ENCODE results near the gene PPP1R9B. TPM values are rescaled to one million over a fixed set of nuclear protein-coding genes. Genes with fewer than 3 reads are reported as not detected.

PPP1R9B gene
- polyA plus RNA-seq, 1 donor (not counting 4 experiments of a cell fraction or from before 2014, with no cell fraction given) = 16.1 TPM

- H3K27me3 ChIP-seq (ENCODE audit: control insufficient read depth, extremely low read depth, insufficient read depth, low read length) = peaks cover 3% of the 10 kb centered on the region
- no peaks in the 10 kb centered on the region for H3K9me3 ChIP-seq (ENCODE audit: control insufficient read depth, low read depth, low read length)
- H3K4me2 ChIP-seq (ENCODE audit: control insufficient read depth, extremely low read depth, insufficient read depth, low read depth, low read length) = no peak overlapping the region
- peaks cover 3% of the 10 kb centered on the region for H3K4me1 ChIP-seq (ENCODE audit: control insufficient read depth, extremely low read depth, insufficient read depth, low read length)
- dilution Hi-C loops (cut with MboI; ENCODE audit: extremely low pct_ligation_motif_present, low sequenced_read_pairs) = no loop called here
- DNase-seq (ENCODE audit: low read depth, low spot score) (no peak), FAIRE-seq (no peak)
- no peak overlapping the region for H3K4me3 ChIP-seq (ENCODE audit: control insufficient read depth in 2 of 3, extremely low read depth in 1 of 3, insufficient read depth in 2 of 3, low read depth in 1 of 3, low read length in 3 of 3)
- no peak overlapping the region for H3K27ac ChIP-seq (ENCODE audit: control insufficient read depth, insufficient read depth, low read length)
- no peak overlapping the region for H2AFZ ChIP-seq (ENCODE audit: control insufficient read depth, low read length)
- TF ChIP-seq CTCF (optimal IDR thresholded peaks at IDR 0.05 in 1 of 3, IDR thresholded peaks at IDR 0.05 in 1 of 3, conservative IDR thresholded peaks at IDR 0.05 in 1 of 3; ENCODE audit: extremely low read depth in 1 of 3, insufficient read depth in 2 of 3, low read length in 3 of 3) (no peak), EZH2 (IDR thresholded peaks at IDR 0.05; ENCODE audit: low read length) (no peak)
- H3K36me3 ChIP-seq (ENCODE audit: control insufficient read depth in 2 of 2, extremely low read depth in 1 of 2, insufficient read depth in 2 of 2, low read length in 2 of 2) = no peaks in the 10 kb centered on the region
- H3K9me1 ChIP-seq (ENCODE audit: control insufficient read depth, extremely low read depth, insufficient read depth, low read length) = no peaks in the 10 kb centered on the region
- no peaks in the 10 kb centered on the region for H4K20me1 ChIP-seq (ENCODE audit: control insufficient read depth, extremely low read depth, insufficient read depth, low read length)
- H3K9ac ChIP-seq (ENCODE audit: control insufficient read depth, extremely low read depth, insufficient read depth, low read length) = no peak overlapping the region
- no peaks in the 10 kb centered on the region for H3K79me2 ChIP-seq (ENCODE audit: control insufficient read depth, insufficient read depth, low read length)
These were observed 16.2 kb upstream of the PPP1R9B start for GRCh38 chr17:50166518-50167181.

DNA sequence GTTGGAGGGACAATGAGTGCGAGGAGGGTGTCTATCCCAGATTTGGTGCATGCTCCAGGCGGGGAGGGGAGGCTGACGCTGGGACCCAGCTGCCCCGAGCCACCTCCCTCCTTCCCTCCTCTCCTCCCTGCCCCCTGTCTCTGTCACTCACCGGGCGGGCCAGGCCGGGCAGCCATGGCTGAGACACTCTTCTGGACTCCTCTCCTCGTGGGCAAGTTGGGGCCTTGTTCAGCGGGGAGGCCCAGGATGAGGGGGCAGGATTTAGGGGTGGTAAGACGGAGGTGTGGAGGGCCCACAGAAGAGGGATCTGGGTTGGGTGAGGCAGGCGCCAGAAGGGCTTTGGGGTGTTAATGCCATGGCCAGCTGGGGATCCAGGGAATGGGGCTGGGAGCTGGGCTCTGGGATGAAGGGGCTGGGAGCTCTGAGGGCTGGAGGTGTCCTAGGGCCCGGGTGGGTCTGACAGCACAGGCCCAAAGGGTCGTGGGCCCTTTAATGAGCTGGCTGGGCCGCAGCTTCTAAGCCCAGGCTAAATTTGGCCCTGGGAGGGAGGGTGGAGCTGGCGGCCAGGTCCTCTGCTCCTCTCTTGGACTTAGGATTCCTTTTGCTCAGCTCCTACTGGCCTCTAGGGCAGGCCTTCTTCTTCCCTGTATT is 15.5 kb upstream of the PPP1R9B start, which contains the start of gene SGCA:
TSS of gene SGCA (plus strand) at position 139 of the 651 bp plus-strand sequence. CDS start at position 175, 36 bp downstream.
- TF ChIP-seq EZH2 (IDR thresholded peaks at IDR 0.05; ENCODE audit: low read length) = no peak
- TF ChIP-seq CTCF (optimal IDR thresholded peaks at IDR 0.05 in 1 of 3, IDR thresholded peaks at IDR 0.05 in 1 of 3, conservative IDR thresholded peaks at IDR 0.05 in 1 of 3; ENCODE audit: extremely low read depth in 1 of 3, insufficient read depth in 2 of 3, low read length in 3 of 3) = no peak
- Histone ChIP-seq H3K79me2 (ENCODE audit: control insufficient read depth, insufficient read depth, low read length) (no peaks in the 10 kb centered on the region), H3K27me3 (ENCODE audit: control insufficient read depth, extremely low read depth, insufficient read depth, low read length) (peaks cover 3% of the 10 kb centered on the region), H3K9ac (ENCODE audit: control insufficient read depth, extremely low read depth, insufficient read depth, low read length) (no peak within 1 kb of the TSS), H3K9me3 (ENCODE audit: control insufficient read depth, low read depth, low read length) (no peaks in the 10 kb centered on the region), H2AFZ (ENCODE audit: control insufficient read depth, low read length) (no peak within 1 kb of the TSS), H3K4me2 (ENCODE audit: control insufficient read depth, extremely low read depth, insufficient read depth, low read depth, low read length) (no peak within 1 kb of the TSS), H3K27ac (ENCODE audit: control insufficient read depth, insufficient read depth, low read length) (no peak within 1 kb of the TSS), H4K20me1 (ENCODE audit: control insufficient read depth, extremely low read depth, insufficient read depth, low read length) (no peaks in the 10 kb centered on the region), H3K36me3 (ENCODE audit: control insufficient read depth in 2 of 2, extremely low read depth in 1 of 2, insufficient read depth in 2 of 2, low read length in 2 of 2) (no peaks in the 10 kb centered on the region), H3K4me1 (ENCODE audit: control insufficient read depth, extremely low read depth, insufficient read depth, low read length) (peaks cover 7% of the 10 kb centered on the region), H3K9me1 (ENCODE audit: control insufficient read depth, extremely low read depth, insufficient read depth, low read length) (no peaks in the 10 kb centered on the region), H3K4me3 (ENCODE audit: control insufficient read depth in 2 of 3, extremely low read depth in 1 of 3, insufficient read depth in 2 of 3, low read depth in 1 of 3, low read length in 3 of 3) (no peak within 1 kb of the TSS)
- FAIRE-seq (no peak), DNase-seq (ENCODE audit: low read depth, low spot score) (no peak)
- dilution Hi-C loops (cut with MboI; ENCODE audit: extremely low pct_ligation_motif_present, low sequenced_read_pairs) = no loop called here
